Activated naive CD4-positive, alpha-beta T cell treated with anti-CD3 and anti-CD28 coated beads, Interleukin-2, amount 50 U/mL, for 72 hours (primary cell): Measurements from ENCODE around the gene EHD1. TPM values are rescaled to one million over a fixed set of nuclear protein-coding genes. Genes with fewer than 3 reads are reported as not detected.

ENCODE experiments used
- ATAC-seq, 2 donors: fragments of 150-1000 bp; cut with Tn5 transposase; 2 replicates each; pipeline ENCODE4 v1.10.0; 2021; ENCODE audit warnings: mild to moderate bottlenecking in 2 of 2, moderate library complexity in 2 of 2
- DNase-seq, 2 donors: peaks; one replicate each; pipeline ENCODE4 v3.0.0; 2021 to 2022; ENCODE audit warnings: low spot score in 2 of 2
- H3K27ac Mint-ChIP-seq, 2 donors: one replicate each; pipeline ENCODE4 v1.8.0; 2022; ENCODE audit warnings: mild to moderate bottlenecking in 2 of 2, mixed read lengths in 2 of 2
- H3K36me3 Mint-ChIP-seq, 2 donors: one replicate each; pipeline ENCODE4 v1.8.0; 2022; ENCODE audit warnings: mixed read lengths in 2 of 2
- H3K9me3 Mint-ChIP-seq, 2 donors: one replicate each; pipeline ENCODE4 v1.8.0; 2022; ENCODE audit warnings: mixed read lengths in 2 of 2
- total RNA-seq, 2 donors: library from RNA; stranded (reverse); gene quantifications; one replicate each; pipeline ENCODE4 v1.2.3, GENCODE V29; 2022

EHD1 gene
- total RNA-seq, 2 donors from 2014 or later: 93.1 to 123 TPM

GRCh38 chr11:64896448-64897022, 18.1 kb upstream of the EHD1 start:
- DNase-seq (no peak), ATAC-seq (no peak)
- peaks cover 0 to 5% of the 10 kb centered on the region in 2 donors for H3K36me3 Mint-ChIP-seq
- H3K9me3 Mint-ChIP-seq: no peaks in the 10 kb centered on the region
- peak overlapping the region in 1 of 2 donors; percentile 18 for H3K27ac Mint-ChIP-seq

- DNase-seq (no peak), ATAC-seq (no peak)
- H3K9me3 Mint-ChIP-seq: no peaks in the 10 kb centered on the region
- H3K36me3 Mint-ChIP-seq: peaks cover 0 to 5% of the 10 kb centered on the region in 2 donors
- H3K27ac Mint-ChIP-seq: peak overlapping the region in 1 of 2 donors; percentile 39
These were observed 16.5 kb upstream of the EHD1 start for GRCh38 chr11:64894812-64895452.

GRCh38 chr11:64894070-64894811, 15.8 kb upstream of the EHD1 start:
- peaks cover 0 to 2% of the 10 kb centered on the region in 2 donors for H3K36me3 Mint-ChIP-seq
- ATAC-seq: peak; percentile 96 to 97
- no peaks in the 10 kb centered on the region for H3K9me3 Mint-ChIP-seq

GRCh38 chr11:64893194-64894069, 15.0 kb upstream of the EHD1 start:
- no peaks in the 10 kb centered on the region for H3K9me3 Mint-ChIP-seq
- DNase-seq: no peak
- H3K36me3 Mint-ChIP-seq: no peaks in the 10 kb centered on the region
- no peak for ATAC-seq
- peak overlapping the region in 1 of 2 donors; percentile 39 for H3K27ac Mint-ChIP-seq

More at GRCh38 chr11:64894070-64894811, 15.8 kb upstream of the EHD1 start:
- peak; percentile 83 to 97 for DNase-seq
- H3K27ac Mint-ChIP-seq: peak overlapping the region in 1 of 2 donors; percentile 39

- H3K9me3 Mint-ChIP-seq: no peaks in the 10 kb centered on the region
- DNase-seq: no peak
- H3K36me3 Mint-ChIP-seq: no peaks in the 10 kb centered on the region
- H3K27ac Mint-ChIP-seq: no peak overlapping the region
- ATAC-seq: no peak
These were observed 14.4 kb upstream of the EHD1 start for GRCh38 chr11:64892838-64893193.

- no peaks in the 10 kb centered on the region for H3K9me3 Mint-ChIP-seq
- no peaks in the 10 kb centered on the region for H3K36me3 Mint-ChIP-seq
- ATAC-seq: no peak
- no peak for DNase-seq
- H3K27ac Mint-ChIP-seq: peak overlapping the region; percentile 30 to 33
These were observed 14.0 kb upstream of the EHD1 start for GRCh38 chr11:64892411-64892831.

- Mint-ChIP-seq H3K36me3 (no peaks in the 10 kb centered on the region), H3K27ac (peak overlapping the region; percentile 30 to 44), H3K9me3 (no peaks in the 10 kb centered on the region)
- DNase-seq: no peak
- no peak for ATAC-seq
These were observed 13.5 kb upstream of the EHD1 start for GRCh38 chr11:64891880-64892279.

- peak overlapping the region; percentile 30 to 44 for H3K27ac Mint-ChIP-seq
- no peaks in the 10 kb centered on the region for H3K9me3 Mint-ChIP-seq
- DNase-seq (no peak), ATAC-seq (no peak)
- H3K36me3 Mint-ChIP-seq: no peaks in the 10 kb centered on the region
These were observed 12.9 kb upstream of the EHD1 start for GRCh38 chr11:64891215-64891848.

GRCh38 chr11:64890522-64890939, 12.1 kb upstream of the EHD1 start:
- H3K36me3 Mint-ChIP-seq: no peaks in the 10 kb centered on the region
- H3K27ac Mint-ChIP-seq: peak overlapping the region in 1 of 2 donors; percentile 72
- no peak for ATAC-seq
- no peak for DNase-seq
- H3K9me3 Mint-ChIP-seq: no peaks in the 10 kb centered on the region

GRCh38 chr11:64888729-64889511, 10.5 kb upstream of the EHD1 start:
- Mint-ChIP-seq H3K36me3 (no peaks in the 10 kb centered on the region), H3K27ac (no peak overlapping the region), H3K9me3 (no peaks in the 10 kb centered on the region)
- ATAC-seq (peak in 1 of 2 donors; percentile 15), DNase-seq (no peak)

- no peaks in the 10 kb centered on the region for H3K9me3 Mint-ChIP-seq
These were observed 9.9 kb upstream of the EHD1 start for GRCh38 chr11:64888406-64888728.

GRCh38 chr11:64887757-64888405, 9.5 kb upstream of the EHD1 start:
- Mint-ChIP-seq H3K27ac (peak overlapping the region; percentile 46 to 62), H3K9me3 (no peaks in the 10 kb centered on the region), H3K36me3 (no peaks in the 10 kb centered on the region)
- DNase-seq: peak; percentile 82 to 96
- ATAC-seq: peak; percentile 81 to 89

More at GRCh38 chr11:64888406-64888728, 9.9 kb upstream of the EHD1 start:
- peak overlapping the region; percentile 46 to 62 for H3K27ac Mint-ChIP-seq
- DNase-seq (no peak), ATAC-seq (no peak)
- no peaks in the 10 kb centered on the region for H3K36me3 Mint-ChIP-seq

- no peaks in the 10 kb centered on the region for H3K9me3 Mint-ChIP-seq
- H3K27ac Mint-ChIP-seq: peak overlapping the region; percentile 25 to 46
- ATAC-seq (no peak), DNase-seq (no peak)
- H3K36me3 Mint-ChIP-seq: no peaks in the 10 kb centered on the region
These were observed 8.9 kb upstream of the EHD1 start for GRCh38 chr11:64887234-64887756.

GRCh38 chr11:64885367-64886286, 7.2 kb upstream of the EHD1 start:
- Mint-ChIP-seq H3K27ac (peak overlapping the region; percentile 70 to 94), H3K9me3 (no peaks in the 10 kb centered on the region), H3K36me3 (no peaks in the 10 kb centered on the region)
- ATAC-seq (peak; percentile 73 to 91), DNase-seq (no peak)
